Measurements from ENCODE around the gene CAV1. TPM values are rescaled to one million over a fixed set of nuclear protein-coding genes. Genes with fewer than 3 reads are reported as not detected.

The CAV1 gene
- total RNA-seq, 1 experiment from 2014 or later, result 20.2 TPM

DNA sequence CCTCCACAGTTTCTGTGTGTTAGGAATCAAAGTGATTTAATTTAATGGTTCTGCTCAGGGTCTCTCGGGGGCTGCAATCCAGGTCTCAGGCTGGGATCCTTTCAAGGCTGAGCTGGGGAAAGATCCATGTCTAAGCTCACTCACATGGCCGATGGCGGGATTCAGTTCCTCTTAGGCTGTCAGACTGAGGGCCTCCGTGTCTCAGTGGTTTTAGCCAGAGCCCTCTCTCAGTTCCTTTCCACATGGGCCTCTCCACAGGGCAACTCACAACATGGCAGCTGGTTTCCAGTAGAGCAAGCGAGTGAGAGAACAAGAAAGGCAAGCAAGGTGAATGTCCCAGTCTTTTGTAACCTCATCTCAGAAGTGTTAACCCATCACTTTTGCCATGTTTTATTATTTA is 26.9 kb downstream of the CAV1 start:
- H3K9me3 Mint-ChIP-seq, result no peaks in the 10 kb centered on the region
- H3K4ac ChIP-seq (ENCODE audit: low read depth, low read length), result no peak overlapping the region
- H2BK12ac ChIP-seq (ENCODE audit: insufficient read length, low read depth, low read length), result no peak overlapping the region
- no peaks in the 10 kb centered on the region for H3K79me1 ChIP-seq (ENCODE audit: insufficient read depth, low read depth, low read length, poor library complexity, severe bottlenecking)
- H3K9me3 ChIP-seq (ENCODE audit: control insufficient read depth, low read depth, low read length), result no peaks in the 10 kb centered on the region
- no peaks in the 10 kb centered on the region for H3K27me3 ChIP-seq (ENCODE audit: insufficient read depth, low read length)
- H2BK20ac ChIP-seq (ENCODE audit: low read depth, low read length, poor library complexity, severe bottlenecking), result no peak overlapping the region
- H2BK120ac ChIP-seq (ENCODE audit: low read depth, low read length, poor library complexity, severe bottlenecking), result no peak overlapping the region
- DNase-seq, result no peak
- TF ChIP-seq, protein P1, sequence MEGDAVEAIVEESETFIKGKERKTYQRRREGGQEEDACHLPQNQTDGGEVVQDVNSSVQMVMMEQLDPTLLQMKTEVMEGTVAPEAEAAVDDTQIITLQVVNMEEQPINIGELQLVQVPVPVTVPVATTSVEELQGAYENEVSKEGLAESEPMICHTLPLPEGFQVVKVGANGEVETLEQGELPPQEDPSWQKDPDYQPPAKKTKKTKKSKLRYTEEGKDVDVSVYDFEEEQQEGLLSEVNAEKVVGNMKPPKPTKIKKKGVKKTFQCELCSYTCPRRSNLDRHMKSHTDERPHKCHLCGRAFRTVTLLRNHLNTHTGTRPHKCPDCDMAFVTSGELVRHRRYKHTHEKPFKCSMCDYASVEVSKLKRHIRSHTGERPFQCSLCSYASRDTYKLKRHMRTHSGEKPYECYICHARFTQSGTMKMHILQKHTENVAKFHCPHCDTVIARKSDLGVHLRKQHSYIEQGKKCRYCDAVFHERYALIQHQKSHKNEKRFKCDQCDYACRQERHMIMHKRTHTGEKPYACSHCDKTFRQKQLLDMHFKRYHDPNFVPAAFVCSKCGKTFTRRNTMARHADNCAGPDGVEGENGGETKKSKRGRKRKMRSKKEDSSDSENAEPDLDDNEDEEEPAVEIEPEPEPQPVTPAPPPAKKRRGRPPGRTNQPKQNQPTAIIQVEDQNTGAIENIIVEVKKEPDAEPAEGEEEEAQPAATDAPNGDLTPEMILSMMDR (conservative IDR thresholded peaks at IDR 0.05), result no peak
- no peak overlapping the region for H3T11ph ChIP-seq (ENCODE audit: low read length)
- no peak overlapping the region for H2AFZ ChIP-seq (ENCODE audit: low read length)
- no peak overlapping the region for H2BK15ac ChIP-seq (ENCODE audit: low read depth, low read length)
- no peak overlapping the region for H3K18ac ChIP-seq (ENCODE audit: insufficient read length, low read depth, low read length)
- H2BK5ac ChIP-seq (ENCODE audit: insufficient read length, low read length), result no peak overlapping the region
- no peaks in the 10 kb centered on the region for H4K20me1 ChIP-seq (ENCODE audit: control insufficient read depth, insufficient read depth, insufficient read length)
- H3K23ac ChIP-seq (ENCODE audit: insufficient read length, low read depth, low read length), result no peak overlapping the region
- H3K4me1 ChIP-seq (ENCODE audit: insufficient read depth, low read length), result no peaks in the 10 kb centered on the region
- no peaks in the 10 kb centered on the region for H3K36me3 Mint-ChIP-seq (ENCODE audit: insufficient read depth in 1 of 3, low read depth in 3 of 3)
- no peak overlapping the region for H2AK5ac ChIP-seq (ENCODE audit: insufficient read length, low read length)
- no peak overlapping the region for H3K14ac ChIP-seq (ENCODE audit: insufficient read depth, low read length)
- no peaks in the 10 kb centered on the region for H3K4me1 Mint-ChIP-seq
- H3K27me3 Mint-ChIP-seq (ENCODE audit: low read depth), result no peaks in the 10 kb centered on the region
- no peak overlapping the region for H3K27ac ChIP-seq (ENCODE audit: insufficient read length, low read depth, low read length)
- H4K91ac ChIP-seq (ENCODE audit: insufficient read length, low read depth, low read length), result no peak overlapping the region
- no CpG with 5 or more reads among the region's 5 CpGs for WGBS (ENCODE audit: extremely low coverage, insufficient read length, low lambda C conversion rate)
- no peaks in the 10 kb centered on the region for H3K23me2 ChIP-seq (ENCODE audit: insufficient read length, low read depth, low read length, poor library complexity, severe bottlenecking)
- H4K5ac ChIP-seq (ENCODE audit: insufficient read length, low read depth, low read length), result no peak overlapping the region
- H3K27ac Mint-ChIP-seq, result no peak overlapping the region
- no peak overlapping the region for H3K9ac ChIP-seq (ENCODE audit: extremely low read depth, insufficient read length, low read length)
- H4K8ac ChIP-seq (replicated peaks; ENCODE audit: insufficient read length, low read depth, low read length), result no peak overlapping the region
- no peak overlapping the region for H3K56ac ChIP-seq (ENCODE audit: insufficient read length, low read depth, low read length)
- no peak overlapping the region for H3K4me3 Mint-ChIP-seq
- H3K4me2 ChIP-seq (ENCODE audit: insufficient read depth, insufficient read length, low read length), result no peak overlapping the region
- no peaks in the 10 kb centered on the region for H3K79me2 ChIP-seq (ENCODE audit: insufficient read depth, low read length)

Data from H9 (cell line).